Activated gamma-delta T cell treated with anti-CD3 and anti-CD28 coated beads, Interleukin-2, amount 50 U/mL, for 16 hours (primary cell): ENCODE data around the gene TTC38.

ENCODE experiments used
- DNase-seq: peaks from one replicate; pipeline ENCODE4 v3.0.0-alpha.2; 2020; ENCODE audit warnings: low read depth

TTC38 gene

GRCh38 chr22:46329616-46330015 lies 61.8 kb downstream of the TTC38 start:
- DNase-seq = no peak

GRCh38 chr22:46330426-46330825 lies 62.6 kb downstream of the TTC38 start:
- DNase-seq = no peak

GRCh38 chr22:46331496-46331895 lies 63.7 kb downstream of the TTC38 start:
- DNase-seq = no peak

GRCh38 chr22:46335201-46336118 lies 67.7 kb downstream of the TTC38 start, which contains the start of gene TRMU:
TSS of gene TRMU (plus strand) at chr22:46335714. CDS start at chr22:46335765, 51 bp downstream.
- DNase-seq = peak; percentile 61

GRCh38 chr22:46336119-46337078 lies 68.6 kb downstream of the TTC38 start:
- DNase-seq = no peak

GRCh38 chr22:46337870-46338269 lies 70.1 kb downstream of the TTC38 start:
- DNase-seq = no peak

GRCh38 chr22:46338636-46339035 lies 70.8 kb downstream of the TTC38 start:
- no peak for DNase-seq

GRCh38 chr22:46339956-46340355 lies 72.1 kb downstream of the TTC38 start:
- no peak for DNase-seq

GRCh38 chr22:46340676-46341075 lies 72.9 kb downstream of the TTC38 start:
- DNase-seq = no peak
